RPMI8226 (cell line): Measurements from ENCODE around the gene PDLIM4.
A peak's percentile ranks its signal among the peaks of the same experiment; 100 is the strongest.

Experiments
- DNase-seq: peaks from one replicate; pipeline ENCODE4 v3.0.0-alpha.2; 2015

The PDLIM4 gene

DNA sequence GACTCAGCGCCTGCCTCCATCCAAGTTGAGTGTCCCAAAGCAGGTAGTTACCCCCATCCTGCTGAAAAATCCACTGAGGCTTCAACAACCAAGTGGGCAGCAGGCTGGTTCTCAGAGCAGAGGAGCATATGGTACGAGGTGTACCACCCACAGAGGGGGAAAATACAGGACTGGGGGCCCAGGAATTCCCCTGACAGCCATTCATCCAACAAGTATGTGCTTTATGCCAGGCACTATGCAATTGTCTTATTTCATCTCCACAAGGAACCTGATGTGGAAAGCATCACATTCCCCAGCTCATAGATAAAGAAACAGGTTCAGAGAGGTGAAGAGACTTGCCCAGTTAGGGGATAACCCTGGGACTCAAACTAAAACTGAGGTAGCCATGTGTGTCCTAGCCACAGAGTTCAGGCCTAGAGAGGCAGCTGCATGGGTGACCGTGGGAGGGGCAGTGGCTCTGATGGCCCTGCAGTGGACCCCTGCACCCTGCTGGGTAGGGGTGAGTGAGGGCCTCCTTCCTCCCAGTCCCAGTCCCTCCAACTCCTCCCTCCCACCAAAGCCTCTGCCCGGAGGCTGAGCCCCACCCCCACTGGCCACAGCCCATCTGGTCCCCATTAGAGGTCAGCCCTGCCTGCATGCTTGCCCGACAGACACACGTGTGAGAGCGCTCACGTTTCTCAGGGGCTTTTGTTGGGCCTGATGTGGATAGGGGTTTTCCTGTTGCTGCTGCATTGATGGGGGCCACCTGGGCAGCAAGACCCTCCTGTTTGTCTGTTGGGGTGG is 11.5 kb downstream of the PDLIM4 start:
- DNase-seq: no peak

DNA sequence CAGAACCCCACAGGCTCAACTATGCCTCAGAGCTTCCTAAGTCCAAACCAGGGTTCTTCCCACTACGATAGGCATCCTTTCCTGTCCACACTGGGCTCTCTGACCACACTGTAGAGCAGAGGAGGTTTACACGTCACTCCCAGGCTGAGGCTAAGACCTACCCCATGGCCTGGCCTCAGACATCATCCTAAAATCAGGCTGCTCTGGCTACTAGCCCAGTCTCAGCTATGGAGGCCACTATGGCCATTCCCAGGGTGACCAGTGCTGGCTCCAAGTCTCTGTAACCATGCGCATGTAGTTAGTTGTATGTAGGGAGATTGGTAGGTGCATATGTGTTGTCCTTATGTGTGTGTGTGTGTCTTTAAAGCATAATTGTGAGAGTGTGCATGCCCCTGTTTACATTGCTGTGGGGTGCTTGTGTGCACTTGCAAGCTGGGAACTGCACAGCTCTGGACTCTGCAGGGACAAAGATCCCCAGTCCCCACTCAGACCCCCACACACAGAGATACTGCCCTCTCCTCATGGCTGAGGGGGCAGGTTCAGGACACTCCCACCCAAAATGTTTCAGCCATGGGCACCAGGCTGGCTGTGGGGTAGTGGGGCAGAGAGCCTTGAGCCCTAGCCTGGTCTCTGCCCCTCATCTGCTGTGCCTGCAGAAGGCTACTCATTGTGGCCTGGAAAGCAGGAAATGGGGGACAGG is 12.3 kb downstream of the PDLIM4 start:
- DNase-seq: no peak

DNA sequence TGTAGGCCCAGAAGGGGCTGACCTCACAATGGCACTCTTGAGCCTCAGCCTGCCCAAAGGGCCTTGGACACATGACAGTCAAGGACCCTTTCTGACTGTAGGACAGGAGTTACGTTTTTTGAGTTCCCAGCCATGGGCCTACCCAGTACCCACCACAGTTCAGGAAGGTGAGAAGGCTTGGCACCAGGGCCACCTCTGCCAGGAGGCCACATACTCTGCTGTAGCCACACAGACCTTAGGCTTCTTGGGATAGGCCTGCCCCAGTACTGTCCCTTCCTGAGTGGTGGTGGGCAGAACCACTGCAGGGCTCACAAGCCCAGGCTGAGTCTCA is 12.8 kb downstream of the PDLIM4 start:
- no peak for DNase-seq

DNA sequence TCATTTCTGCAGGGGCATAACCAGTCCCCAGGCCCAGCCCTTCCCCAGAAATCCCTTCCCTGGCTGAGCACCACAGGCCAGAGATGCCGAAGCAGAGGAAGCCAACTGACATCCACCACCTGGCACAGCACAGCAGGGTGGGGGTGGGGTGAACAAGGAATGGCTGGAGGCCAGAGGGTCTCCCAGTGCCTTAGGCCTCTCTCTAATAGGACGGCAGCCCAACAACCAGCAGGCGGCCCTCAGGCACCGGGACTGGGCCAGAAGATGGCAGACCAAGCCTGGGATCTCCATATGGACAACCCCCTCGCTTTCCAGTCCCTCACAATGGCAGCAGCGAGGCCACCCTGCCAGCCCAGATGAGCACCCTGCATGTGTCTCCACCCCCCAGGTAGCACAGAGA is 13.2 kb downstream of the PDLIM4 start:
- DNase-seq: no peak

DNA sequence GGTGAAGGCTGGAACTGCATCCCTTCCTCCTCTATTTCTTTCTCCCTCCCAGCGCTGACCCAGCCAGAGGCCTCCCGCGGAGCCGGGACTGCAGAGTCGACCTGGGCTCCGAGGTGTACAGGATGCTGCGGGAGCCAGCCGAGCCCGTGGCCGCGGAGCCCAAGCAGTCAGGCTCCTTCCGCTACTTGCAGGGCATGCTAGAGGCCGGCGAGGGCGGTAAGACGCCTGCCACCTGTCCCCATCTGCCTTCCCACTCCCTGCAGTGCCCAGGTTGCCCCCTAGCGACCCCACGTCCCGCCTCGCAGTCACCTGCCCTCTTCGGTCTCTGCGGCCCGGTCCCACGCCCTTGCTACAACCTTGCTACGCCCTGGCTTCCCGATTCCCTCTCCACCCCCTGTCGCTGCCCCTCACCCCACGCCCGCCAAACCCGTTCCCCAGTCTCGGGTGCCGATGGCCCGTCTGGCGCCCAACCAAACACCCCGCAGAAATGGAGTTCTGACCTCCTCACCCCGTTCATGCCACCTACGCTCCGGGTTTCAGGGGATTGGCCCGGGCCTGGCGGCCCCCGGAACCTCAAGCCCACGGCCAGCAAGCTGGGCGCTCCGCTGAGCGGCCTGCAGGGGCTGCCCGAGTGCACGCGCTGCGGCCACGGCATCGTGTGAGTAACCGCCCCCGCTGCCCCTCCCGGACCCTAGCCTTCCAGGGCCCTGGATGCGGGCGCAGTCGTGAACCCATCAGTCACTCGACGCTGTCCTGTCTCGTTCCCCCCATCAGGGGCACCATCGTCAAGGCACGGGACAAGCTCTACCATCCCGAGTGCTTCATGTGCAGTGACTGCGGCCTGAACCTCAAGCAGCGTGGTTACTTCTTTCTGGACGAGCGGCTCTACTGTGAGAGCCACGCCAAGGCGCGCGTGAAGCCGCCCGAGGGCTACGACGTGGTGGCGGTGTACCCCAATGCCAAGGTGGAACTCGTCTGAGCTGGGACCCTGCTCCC is 14.1 kb downstream of the PDLIM4 start:
- peak; percentile 31 for DNase-seq

DNA sequence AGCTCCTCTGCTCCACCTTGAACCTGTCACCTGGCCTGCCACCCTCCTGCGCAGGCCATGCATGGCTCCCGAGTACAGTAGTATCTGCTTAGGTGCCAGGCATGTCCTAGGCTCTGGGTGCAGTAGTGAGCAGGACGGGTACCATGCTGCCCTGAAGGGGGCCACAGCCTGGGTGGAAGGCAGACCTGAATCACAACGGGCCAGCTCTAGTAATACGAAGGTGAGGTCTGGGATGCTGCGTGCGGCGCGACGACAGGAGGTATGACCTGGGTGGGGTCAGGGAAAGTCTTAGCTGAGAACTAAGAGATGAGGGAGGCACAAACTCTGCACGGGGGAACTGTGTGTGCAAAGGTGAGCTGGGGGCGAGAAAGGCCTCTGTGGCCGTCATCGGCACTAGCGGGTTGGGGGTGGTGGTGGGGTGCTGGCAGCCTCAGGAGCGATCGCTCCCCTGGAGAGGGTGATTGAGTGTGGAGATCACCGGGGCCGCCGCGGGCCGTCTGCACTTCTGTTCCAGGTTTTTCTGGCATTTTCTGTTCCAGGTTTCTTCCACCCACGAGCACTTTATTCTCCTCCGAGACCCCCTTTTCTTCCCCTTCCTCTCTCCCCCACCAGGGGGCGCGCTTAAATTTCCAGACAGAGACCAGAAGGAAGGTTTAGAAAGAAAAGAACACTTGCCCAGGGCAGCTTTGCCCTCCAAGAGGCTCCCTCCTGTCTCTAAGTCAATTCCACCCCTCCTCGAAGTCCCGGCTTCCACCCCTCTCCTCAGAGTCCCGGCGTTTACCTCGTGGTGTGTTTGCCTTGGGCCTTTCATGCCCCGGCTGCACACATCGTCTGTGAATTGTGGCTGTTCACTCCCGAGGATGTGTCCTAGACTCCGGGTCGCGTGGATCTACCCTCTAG is 15.1 kb downstream of the PDLIM4 start:
- DNase-seq: peak; percentile 67

DNA sequence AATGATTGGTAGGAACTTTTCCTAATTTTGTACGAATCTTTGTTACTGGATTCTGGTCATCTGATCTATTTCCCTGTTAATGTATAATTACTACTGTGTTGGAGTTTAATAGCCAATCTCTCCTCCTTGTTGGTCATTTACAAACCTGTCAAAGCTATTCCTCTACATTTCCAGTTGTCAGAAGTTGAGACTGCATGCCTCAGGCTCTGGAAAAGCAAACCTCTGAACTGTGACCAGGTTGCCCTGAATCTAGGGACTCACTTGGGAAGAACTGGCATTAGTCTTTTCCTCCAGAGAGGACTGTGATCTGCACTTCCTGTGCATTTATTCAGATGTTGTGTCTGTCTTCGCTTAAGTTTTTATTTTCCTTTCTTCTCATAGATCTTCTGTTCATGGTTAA is 16.1 kb downstream of the PDLIM4 start:
- no peak for DNase-seq

DNA sequence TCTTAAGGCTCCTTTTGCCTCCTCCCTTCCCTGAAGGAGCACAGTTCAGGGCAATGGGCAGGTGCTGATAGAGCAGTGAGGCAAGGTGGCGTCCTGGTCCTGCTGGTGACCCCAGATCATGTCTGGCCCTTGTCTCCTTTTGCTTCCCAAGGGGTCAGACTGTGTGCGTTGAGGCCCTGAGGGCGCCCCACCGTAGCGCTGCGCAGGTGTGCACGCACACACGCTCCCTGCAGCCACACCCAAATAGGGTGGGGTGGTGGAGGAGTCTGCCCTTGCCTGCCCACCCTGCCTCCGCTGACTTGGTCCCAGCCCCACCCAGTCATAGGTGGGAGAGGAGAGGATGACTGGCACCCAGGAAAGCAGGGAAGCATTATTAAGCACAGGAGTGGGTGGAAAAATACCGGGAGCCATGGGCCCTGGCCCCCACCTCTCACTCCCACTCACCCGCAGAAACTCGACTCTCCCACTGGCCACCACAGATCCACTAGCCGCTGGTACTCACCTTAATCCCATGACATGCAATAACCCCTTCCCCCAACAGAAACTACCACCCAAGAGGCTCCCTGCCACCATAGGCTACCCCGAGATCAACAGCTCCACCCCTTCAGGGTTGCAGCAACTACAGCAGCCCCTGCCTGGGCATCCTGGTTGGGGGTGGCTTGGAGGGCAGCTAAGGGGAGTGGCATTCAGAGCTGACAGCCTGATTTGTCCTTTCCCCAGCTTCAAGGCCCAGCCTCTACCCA is 16.7 kb downstream of the PDLIM4 start:
- DNase-seq: no peak

DNA sequence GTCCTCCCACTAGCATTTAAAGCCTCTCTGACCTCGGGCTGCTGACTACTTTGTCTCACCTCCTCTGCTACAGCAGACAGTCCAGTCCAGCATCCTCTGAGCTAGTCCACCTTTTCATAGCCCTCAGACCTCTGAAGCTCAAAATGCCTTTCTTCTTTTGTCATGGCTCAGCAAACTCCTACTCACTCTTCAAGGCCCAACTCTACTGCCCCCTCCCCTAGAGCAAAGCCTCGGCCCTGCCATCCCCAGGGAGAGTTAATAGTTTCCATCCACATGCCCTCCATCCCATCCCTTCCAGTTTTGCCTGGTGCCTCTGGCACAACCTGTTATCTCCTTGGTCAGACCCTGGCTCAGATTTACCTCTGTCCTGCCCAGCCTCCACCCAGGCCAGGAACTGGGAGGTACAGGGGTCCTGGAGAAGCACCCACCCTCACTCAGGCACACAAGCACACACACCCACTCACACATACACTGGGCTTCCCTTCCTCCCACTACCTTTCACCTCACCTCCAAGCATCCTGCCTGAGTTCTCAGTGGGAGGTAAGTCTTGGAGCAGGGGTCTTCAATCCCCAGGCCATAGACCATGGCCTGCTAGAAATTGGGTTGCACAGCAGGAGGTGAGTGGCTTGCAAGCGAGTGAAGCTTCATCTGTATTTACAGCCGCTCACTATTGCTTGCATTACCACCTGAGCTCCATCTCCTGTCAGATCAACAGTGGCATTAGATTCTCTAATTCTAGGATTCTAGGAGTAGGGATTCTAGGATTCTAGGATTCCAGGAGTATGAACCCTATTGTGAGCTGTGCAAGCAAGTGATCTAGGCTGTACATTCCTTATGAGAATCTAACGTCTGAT is 18.1 kb downstream of the PDLIM4 start:
- no peak for DNase-seq

DNA sequence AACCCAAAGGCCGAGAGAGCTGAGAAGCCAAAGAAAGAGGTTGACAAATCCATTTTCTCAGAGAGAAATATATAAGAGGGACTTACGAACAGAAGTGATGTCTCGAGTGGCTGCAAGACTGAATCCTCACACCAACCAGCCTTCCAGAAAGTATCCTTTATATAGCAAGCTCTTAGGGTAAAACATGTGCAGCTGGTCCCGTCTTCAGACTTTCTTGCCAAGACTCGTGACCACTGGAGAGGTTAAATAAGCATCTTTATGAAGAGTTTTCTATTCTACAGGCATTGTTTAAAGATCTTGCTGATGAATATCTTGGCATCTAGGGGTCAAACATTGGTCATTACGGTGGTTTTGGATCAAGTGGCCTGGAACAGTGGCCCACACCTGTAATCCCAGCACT is 19.8 kb downstream of the PDLIM4 start:
- DNase-seq: no peak

DNA sequence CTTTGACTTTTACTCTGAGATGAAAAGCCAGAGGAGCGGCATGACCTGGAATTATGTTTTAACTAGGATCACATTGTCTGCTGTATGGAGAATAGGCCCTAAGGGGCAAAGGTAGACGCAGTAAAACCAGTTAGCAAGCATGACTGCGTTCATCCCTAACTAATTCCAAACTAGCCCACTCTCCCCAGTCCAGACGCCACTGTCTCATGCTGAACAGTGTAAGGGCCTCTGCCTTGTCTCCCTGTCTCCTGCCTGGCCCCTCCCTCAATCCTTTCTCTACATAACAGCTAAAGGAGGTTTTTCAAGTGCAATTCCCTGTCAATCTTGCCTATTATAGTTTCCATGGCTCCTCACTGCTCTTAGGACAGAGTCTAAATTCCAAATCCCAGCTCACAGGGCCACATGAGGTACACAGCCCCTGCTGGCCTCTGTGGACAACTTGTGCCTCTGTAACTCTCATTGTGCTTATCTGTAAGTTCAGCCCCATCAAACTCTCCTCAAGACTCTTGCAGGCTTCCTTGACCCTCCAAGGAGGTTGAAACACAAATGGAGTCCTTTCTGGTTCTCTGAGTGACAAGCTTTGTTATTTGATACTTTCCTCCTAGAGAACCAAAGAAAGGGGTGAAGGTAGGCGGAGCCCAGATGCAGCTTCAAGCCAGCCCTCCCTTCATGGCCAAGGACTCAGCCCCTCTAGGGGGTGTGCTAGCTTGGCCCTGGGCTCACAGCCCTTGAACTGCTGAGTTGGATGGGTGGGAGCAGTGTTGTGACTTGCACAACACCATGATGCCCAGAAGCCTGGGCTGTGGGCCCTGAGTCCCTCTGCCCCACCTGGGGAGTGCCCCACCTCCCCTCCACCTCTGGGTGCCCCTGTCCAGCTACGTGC is 20.7 kb downstream of the PDLIM4 start:
- no peak for DNase-seq

DNA sequence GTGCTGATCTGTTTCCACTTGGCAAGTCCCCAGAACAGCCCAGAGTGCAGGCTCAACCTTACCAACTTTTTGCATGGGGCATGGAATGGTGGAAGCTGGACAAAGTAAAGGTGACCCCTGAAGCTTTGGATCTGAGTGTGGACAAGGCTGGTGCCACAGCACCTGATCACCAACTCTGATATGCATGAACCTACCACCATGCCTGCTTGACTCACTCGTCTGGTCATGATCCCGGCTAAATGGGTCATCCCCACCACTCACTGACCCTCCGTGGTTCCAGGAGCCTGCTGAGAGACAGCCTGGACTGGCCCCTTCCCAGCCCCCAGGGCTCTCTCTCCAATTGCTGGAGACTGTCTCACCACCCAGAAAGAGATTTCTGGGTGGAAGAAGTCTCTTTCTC is 22.3 kb downstream of the PDLIM4 start:
- no peak for DNase-seq

DNA sequence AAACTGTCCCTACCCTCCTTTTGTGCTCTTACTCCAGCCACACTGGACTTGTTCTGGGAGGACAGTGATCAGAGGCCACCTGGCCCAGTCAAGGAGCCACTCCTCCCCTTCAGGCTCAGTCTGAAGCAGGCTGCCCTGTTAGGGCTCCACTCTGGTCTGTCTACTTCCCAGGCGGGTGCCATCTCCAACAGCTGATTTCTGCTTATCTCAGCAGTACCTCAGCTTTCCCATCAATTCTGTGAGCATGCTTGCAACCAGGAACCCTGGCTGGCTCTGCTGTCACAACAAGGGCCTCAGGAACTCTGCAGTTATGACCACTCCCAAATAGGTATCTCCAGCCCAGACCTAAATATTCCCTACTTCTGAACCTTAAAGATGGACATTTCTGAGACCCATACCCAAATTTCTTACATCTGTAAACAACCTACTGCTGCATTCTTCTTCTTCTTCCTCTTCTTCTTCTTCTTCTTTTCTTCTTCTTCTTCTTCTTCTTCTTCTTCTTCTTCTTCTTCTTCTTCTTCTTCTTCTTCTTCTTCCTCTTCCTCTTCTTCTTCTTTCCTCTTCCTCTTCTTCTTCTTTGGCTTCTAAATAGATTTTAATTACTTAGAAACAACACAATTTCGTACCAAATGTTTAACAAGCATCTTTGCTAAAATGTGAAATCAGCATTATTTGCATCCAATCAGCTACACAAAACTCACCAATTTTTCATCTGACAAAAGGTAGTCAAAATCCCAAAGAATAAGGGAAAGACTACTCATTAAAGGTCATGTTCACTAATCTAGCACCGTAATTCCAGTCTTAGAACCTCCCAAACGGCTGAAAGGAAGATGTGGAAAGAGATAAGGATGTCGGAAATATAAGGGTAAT is 23.1 kb downstream of the PDLIM4 start:
- no peak for DNase-seq

DNA sequence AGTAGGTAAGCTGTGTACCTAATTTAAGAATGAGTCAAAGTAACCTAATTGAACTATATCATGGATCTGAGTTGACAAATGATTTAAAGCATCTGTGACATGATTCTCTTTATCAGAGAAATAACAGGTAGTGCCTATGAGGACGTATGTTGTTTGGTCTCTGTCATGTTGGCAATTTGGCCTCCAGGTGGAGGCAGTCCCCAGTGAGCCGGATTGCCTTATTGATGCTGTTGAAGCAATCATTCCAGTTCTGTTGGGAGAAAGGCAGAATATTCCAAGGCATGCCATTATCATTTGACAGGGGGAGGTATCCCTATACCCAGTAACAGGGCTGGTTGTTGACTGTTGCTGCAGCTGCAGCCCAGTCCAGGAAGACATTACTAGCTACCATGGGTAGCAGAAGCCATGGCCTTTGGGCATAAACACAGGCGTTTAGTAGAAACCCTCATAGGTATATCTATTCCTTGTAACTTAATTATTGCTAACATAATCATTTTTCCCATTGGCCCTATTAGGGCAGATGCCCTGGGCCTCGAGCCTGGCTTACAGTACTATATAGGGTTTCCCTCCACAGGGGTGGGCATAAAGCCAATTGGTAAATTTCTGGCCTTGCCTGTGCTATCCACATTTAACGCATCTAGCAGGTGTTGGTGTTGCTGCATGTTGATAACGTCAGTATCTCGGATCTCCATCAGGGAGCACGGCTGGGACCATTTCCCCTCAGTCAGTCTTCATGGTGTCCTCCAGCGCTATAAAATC is 24.5 kb downstream of the PDLIM4 start:
- no peak for DNase-seq

DNA sequence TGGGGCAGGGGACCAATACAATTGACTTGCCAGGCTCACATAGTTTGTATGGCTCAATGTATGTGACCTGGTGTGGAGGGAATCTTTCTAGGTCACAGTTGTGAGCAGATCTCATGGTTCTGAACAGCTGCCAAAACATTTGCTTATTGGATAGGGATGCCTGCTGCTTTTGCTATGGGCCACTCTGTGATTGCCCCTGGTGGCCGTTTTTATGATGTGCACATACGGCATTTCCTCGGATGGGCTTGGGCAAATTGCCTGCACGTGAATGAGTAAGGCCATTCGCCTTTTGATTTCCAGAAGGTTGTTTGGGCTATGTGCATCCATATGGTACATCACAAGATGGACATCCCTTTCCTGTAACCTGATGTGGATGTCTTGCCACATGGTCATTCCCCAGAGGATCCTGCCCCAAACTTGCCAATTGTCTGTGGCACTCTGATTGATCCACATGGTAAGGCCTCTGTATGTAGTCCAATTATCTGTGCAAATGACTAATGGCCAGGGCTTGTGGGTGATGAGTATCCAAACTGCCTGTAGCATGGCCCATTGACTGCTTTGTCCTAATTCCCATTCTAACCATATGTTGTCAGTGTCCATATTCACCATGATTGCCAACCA is 26.0 kb downstream of the PDLIM4 start:
- peak; percentile 55 for DNase-seq

DNA sequence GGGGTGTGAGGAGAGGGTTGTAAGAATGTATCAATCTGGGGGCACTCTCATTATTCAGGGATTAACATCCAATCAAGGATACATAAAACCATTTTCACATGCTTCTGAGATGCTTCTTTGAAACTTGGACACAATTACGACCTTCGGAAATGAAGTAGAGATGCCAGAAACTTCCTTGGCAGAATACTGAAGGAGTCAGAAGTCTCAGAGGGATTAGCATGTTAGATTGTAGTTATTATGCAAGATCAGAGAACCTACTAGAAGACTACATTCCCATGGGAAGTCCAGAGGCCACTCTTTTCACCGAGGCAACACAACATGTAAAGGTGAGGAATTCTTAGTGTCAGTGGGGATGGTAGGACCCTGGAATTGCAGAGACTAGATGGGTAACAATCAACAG is 31.6 kb downstream of the PDLIM4 start:
- DNase-seq: no peak

DNA sequence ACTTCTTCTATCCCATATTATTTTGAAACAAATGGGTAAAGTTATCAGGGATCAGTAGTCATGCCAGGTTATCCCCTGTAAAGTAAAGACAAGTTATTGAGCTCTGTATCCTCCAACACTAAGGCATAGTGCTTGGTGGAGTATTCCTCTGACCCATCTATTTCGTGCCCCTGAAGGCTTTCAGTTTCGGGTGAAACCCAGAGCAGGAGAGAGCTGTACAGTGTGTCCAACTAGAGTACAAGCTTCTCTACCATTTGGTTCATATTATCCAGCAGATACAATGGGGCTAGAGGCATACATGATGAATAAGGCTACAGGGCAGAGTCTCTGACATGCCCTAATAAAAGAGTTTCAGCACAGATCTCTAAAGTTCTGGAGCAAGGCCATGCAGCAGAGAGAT is 33.5 kb downstream of the PDLIM4 start:
- peak; percentile 25 for DNase-seq
